Measurements from ENCODE around the gene PLEKHH1. TPM values are rescaled to one million over a fixed set of nuclear protein-coding genes. Genes with fewer than 3 reads are reported as not detected.
"Not testable (repeated sequence)": the region's sequence is repeated elsewhere in the genome, so short reads cannot be mapped to it uniquely, and the experiment has no call there.

Gene PLEKHH1
- polyA plus RNA-seq, 1 donor: 110 TPM

GRCh38 chr14:67579636-67580035, 46.5 kb downstream of the PLEKHH1 start:
- Histone ChIP-seq H3K36me3 (ENCODE audit: control insufficient read depth, insufficient read depth, low read length) (peaks cover 60% of the 10 kb centered on the region), H3K27ac (ENCODE audit: low read length) (peak overlapping the region; percentile 83)
- WGBS (ENCODE audit: insufficient coverage, low lambda C conversion rate): no CpG with 5 or more reads among the region's 7 CpGs

DNA sequence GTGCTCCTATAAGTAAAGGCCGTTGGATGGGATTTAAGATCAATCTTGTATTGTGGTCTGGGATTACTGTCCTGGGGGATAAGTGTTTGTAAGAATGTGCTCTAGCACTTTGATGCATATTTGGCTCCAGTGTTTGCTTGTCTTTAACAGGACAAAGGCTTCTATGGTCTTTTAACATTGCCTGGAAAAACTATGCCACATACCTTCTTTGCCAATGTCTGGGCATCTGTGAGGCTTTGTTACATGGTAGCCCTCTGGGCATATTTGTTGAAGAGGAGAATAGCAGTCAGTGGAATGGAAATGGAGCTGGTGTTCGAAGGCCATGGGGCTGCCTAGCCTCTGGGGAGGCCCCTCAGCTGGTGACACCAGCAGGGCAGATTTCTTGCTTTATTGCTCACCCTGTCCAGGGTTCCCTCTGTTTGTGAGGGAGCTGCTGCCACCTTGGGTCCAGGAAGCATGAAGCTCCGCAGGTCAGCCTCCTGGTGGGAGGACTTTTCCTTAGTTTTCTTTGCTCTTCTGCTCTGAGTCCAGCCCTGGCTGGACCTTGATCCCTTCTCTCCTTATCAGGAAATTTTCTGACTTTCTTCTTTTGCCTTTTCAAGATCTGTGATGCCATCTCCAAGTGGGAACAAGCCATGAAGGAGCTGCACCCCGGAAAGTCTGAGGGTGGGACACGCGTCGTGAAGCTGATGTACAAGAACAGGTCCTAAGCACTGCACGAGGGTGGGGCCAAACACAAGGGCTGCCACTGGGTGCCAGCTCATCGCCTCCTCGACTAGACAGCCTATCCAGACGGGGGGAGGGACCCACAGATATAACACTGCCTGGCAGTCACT, 47.5 kb downstream of the PLEKHH1 start:
- no peak overlapping the region for H3K4me3 ChIP-seq (ENCODE audit: low read length)
- DNase-seq: peak; percentile 89 to 94
- WGBS (ENCODE audit: insufficient coverage, low lambda C conversion rate): 0% methylated on average over 1 of the region's 11 CpGs
- peaks cover 61% of the 10 kb centered on the region for H3K36me3 ChIP-seq (ENCODE audit: control insufficient read depth, insufficient read depth, low read length)
- H3K27me3 ChIP-seq (ENCODE audit: control insufficient read depth, insufficient read depth, low read length): no peaks in the 10 kb centered on the region
- peak overlapping the region; percentile 83 for H3K27ac ChIP-seq (ENCODE audit: low read length)
- H3K9me3 ChIP-seq (ENCODE audit: control insufficient read depth, low read depth, low read length): no peaks in the 10 kb centered on the region
- peaks cover 38% of the 10 kb centered on the region for H3K4me1 ChIP-seq (ENCODE audit: control insufficient read depth, insufficient read depth, low read length)

More at GRCh38 chr14:67579636-67580035, 46.5 kb downstream of the PLEKHH1 start:
- no peak overlapping the region for H3K4me3 ChIP-seq (ENCODE audit: low read length)
- no peaks in the 10 kb centered on the region for H3K27me3 ChIP-seq (ENCODE audit: control insufficient read depth, insufficient read depth, low read length)
- H3K4me1 ChIP-seq (ENCODE audit: control insufficient read depth, insufficient read depth, low read length): peaks cover 38% of the 10 kb centered on the region
- no peak for DNase-seq
- no peaks in the 10 kb centered on the region for H3K9me3 ChIP-seq (ENCODE audit: control insufficient read depth, low read depth, low read length)

- H3K27ac ChIP-seq (ENCODE audit: low read length): peak overlapping the region; percentile 83
- no peaks in the 10 kb centered on the region for H3K27me3 ChIP-seq (ENCODE audit: control insufficient read depth, insufficient read depth, low read length)
- peaks cover 64% of the 10 kb centered on the region for H3K36me3 ChIP-seq (ENCODE audit: control insufficient read depth, insufficient read depth, low read length)
- WGBS (ENCODE audit: insufficient coverage, low lambda C conversion rate): no CpG with 5 or more reads among the region's 1 CpG
- DNase-seq: peak in 1 of 2 donors; percentile 72
- H3K4me1 ChIP-seq (ENCODE audit: control insufficient read depth, insufficient read depth, low read length): peaks cover 31% of the 10 kb centered on the region
- no peaks in the 10 kb centered on the region for H3K9me3 ChIP-seq (ENCODE audit: control insufficient read depth, low read depth, low read length)
- no peak overlapping the region for H3K4me3 ChIP-seq (ENCODE audit: low read length)
Measured at GRCh38 chr14:67581643-67582042, 48.6 kb downstream of the PLEKHH1 start.

- H3K36me3 ChIP-seq (ENCODE audit: control insufficient read depth, insufficient read depth, low read length): peaks cover 68% of the 10 kb centered on the region
- H3K27me3 ChIP-seq (ENCODE audit: control insufficient read depth, insufficient read depth, low read length): no peaks in the 10 kb centered on the region
- no peaks in the 10 kb centered on the region for H3K9me3 ChIP-seq (ENCODE audit: control insufficient read depth, low read depth, low read length)
- peak overlapping the region; percentile 83 for H3K27ac ChIP-seq (ENCODE audit: low read length)
- no peak overlapping the region for H3K4me3 ChIP-seq (ENCODE audit: low read length)
- WGBS (ENCODE audit: insufficient coverage, low lambda C conversion rate): no CpG with 5 or more reads among the region's 7 CpGs
- DNase-seq: no peak
- H3K4me1 ChIP-seq (ENCODE audit: control insufficient read depth, insufficient read depth, low read length): peaks cover 28% of the 10 kb centered on the region
Measured at GRCh38 chr14:67582061-67582460, 49.0 kb downstream of the PLEKHH1 start.

- no CpG with 5 or more reads among the region's 6 CpGs for WGBS (ENCODE audit: insufficient coverage, low lambda C conversion rate)
- Histone ChIP-seq H3K27ac (ENCODE audit: low read length) (no peak overlapping the region), H3K36me3 (ENCODE audit: control insufficient read depth, insufficient read depth, low read length) (peaks cover 65% of the 10 kb centered on the region), H3K4me1 (ENCODE audit: control insufficient read depth, insufficient read depth, low read length) (peaks cover 41% of the 10 kb centered on the region), H3K9me3 (ENCODE audit: control insufficient read depth, low read depth, low read length) (no peaks in the 10 kb centered on the region), H3K4me3 (ENCODE audit: low read length) (no peak overlapping the region), H3K27me3 (ENCODE audit: control insufficient read depth, insufficient read depth, low read length) (no peaks in the 10 kb centered on the region)
- DNase-seq: no peak
Measured at GRCh38 chr14:67583711-67584644, 50.9 kb downstream of the PLEKHH1 start.

- no peak overlapping the region for H3K27ac ChIP-seq (ENCODE audit: low read length)
- H3K4me3 ChIP-seq (ENCODE audit: low read length): no peak overlapping the region
- no peak for DNase-seq
- no peaks in the 10 kb centered on the region for H3K9me3 ChIP-seq (ENCODE audit: control insufficient read depth, low read depth, low read length)
- no peaks in the 10 kb centered on the region for H3K27me3 ChIP-seq (ENCODE audit: control insufficient read depth, insufficient read depth, low read length)
- peaks cover 39% of the 10 kb centered on the region for H3K4me1 ChIP-seq (ENCODE audit: control insufficient read depth, insufficient read depth, low read length)
- H3K36me3 ChIP-seq (ENCODE audit: control insufficient read depth, insufficient read depth, low read length): peaks cover 60% of the 10 kb centered on the region
- WGBS (ENCODE audit: insufficient coverage, low lambda C conversion rate): no CpG with 5 or more reads among the region's 3 CpGs
Measured at GRCh38 chr14:67584978-67585377, 51.9 kb downstream of the PLEKHH1 start.

- H3K9me3 ChIP-seq (ENCODE audit: control insufficient read depth, low read depth, low read length): no peaks in the 10 kb centered on the region
- peaks cover 27% of the 10 kb centered on the region for H3K4me1 ChIP-seq (ENCODE audit: control insufficient read depth, insufficient read depth, low read length)
- 100% methylated on average over 1 of the region's 4 CpGs for WGBS (ENCODE audit: insufficient coverage, low lambda C conversion rate)
- H3K27ac ChIP-seq (ENCODE audit: low read length): no peak overlapping the region
- H3K4me3 ChIP-seq (ENCODE audit: low read length): no peak overlapping the region
- H3K36me3 ChIP-seq (ENCODE audit: control insufficient read depth, insufficient read depth, low read length): peaks cover 63% of the 10 kb centered on the region
- DNase-seq: no peak
- H3K27me3 ChIP-seq (ENCODE audit: control insufficient read depth, insufficient read depth, low read length): no peaks in the 10 kb centered on the region
Measured at GRCh38 chr14:67586369-67586768, 53.3 kb downstream of the PLEKHH1 start.

DNA sequence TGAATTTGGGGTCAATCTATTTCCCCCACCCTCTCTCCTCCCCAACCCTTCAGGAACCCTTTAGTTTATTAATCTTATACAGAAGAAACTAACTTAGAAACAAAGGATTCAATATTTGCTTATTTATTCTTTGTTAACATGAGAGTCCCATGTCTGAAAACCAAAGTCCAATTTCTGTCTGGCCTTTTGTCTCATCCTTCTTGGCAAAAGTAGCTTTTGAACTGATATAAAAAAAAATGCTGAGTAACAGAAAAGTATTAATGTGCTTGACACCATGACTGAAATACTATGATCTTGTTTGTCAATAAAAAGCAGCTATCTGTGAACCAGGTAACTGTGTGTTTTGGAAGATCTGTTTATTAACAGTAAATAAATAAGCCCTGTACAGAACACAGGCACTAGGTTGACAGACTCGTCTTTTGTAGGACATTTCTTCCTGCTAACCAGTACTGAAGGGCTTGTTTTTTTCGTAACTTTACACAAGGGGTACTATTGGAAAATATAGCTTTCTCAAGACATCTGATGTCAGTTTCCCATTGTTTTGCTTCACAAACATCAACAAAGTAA, 56.2 kb downstream of the PLEKHH1 start:
- H3K27ac ChIP-seq (ENCODE audit: low read length): peak overlapping the region; percentile 82
- no peaks in the 10 kb centered on the region for H3K9me3 ChIP-seq (ENCODE audit: control insufficient read depth, low read depth, low read length)
- no peak overlapping the region for H3K4me3 ChIP-seq (ENCODE audit: low read length)
- H3K4me1 ChIP-seq (ENCODE audit: control insufficient read depth, insufficient read depth, low read length): peaks cover 17% of the 10 kb centered on the region
- DNase-seq: peak in 1 of 2 donors; percentile 80
- peaks cover 66% of the 10 kb centered on the region for H3K36me3 ChIP-seq (ENCODE audit: control insufficient read depth, insufficient read depth, low read length)
- WGBS (ENCODE audit: insufficient coverage, low lambda C conversion rate): 100% methylated on average over 1 of the region's 2 CpGs
- H3K27me3 ChIP-seq (ENCODE audit: control insufficient read depth, insufficient read depth, low read length): no peaks in the 10 kb centered on the region

GRCh38 chr14:67593650-67594049, 60.6 kb downstream of the PLEKHH1 start:
- H3K4me3 ChIP-seq (ENCODE audit: low read length); H3K9me3 ChIP-seq (ENCODE audit: control insufficient read depth, low read depth, low read length); H3K4me1 ChIP-seq (ENCODE audit: control insufficient read depth, insufficient read depth, low read length); H3K27me3 ChIP-seq (ENCODE audit: control insufficient read depth, insufficient read depth, low read length): not testable (repeated sequence)
- Histone ChIP-seq H3K36me3 (ENCODE audit: control insufficient read depth, insufficient read depth, low read length) (peaks cover 26% of the 10 kb centered on the region), H3K27ac (ENCODE audit: low read length) (peak overlapping the region; percentile 55)
- peak in 1 of 2 donors; percentile 50 for DNase-seq
- WGBS (ENCODE audit: insufficient coverage, low lambda C conversion rate): no CpG with 5 or more reads among the region's 1 CpG

- no peak for DNase-seq
- Histone ChIP-seq H3K4me1 (ENCODE audit: control insufficient read depth, insufficient read depth, low read length) (peaks cover 2% of the 10 kb centered on the region), H3K9me3 (ENCODE audit: control insufficient read depth, low read depth, low read length) (no peaks in the 10 kb centered on the region), H3K27ac (ENCODE audit: low read length) (no peak overlapping the region), H3K36me3 (ENCODE audit: control insufficient read depth, insufficient read depth, low read length) (peaks cover 21% of the 10 kb centered on the region), H3K27me3 (ENCODE audit: control insufficient read depth, insufficient read depth, low read length) (no peaks in the 10 kb centered on the region), H3K4me3 (ENCODE audit: low read length) (no peak overlapping the region)
- WGBS (ENCODE audit: insufficient coverage, low lambda C conversion rate): no CpG with 5 or more reads among the region's 2 CpGs
Measured at GRCh38 chr14:67595392-67595791, 62.3 kb downstream of the PLEKHH1 start.
